DMS79 treated with DMSO at 0.1 percent for 48 hours (cell line): ENCODE measurements around the gene SOX18.
A peak's percentile ranks its signal among the peaks of the same experiment; 100 is the strongest.

Experiments used
- DNase-seq: peaks from one replicate; lab custom pipeline; 2025; lab: John Stamatoyannopoulos, UW

SOX18 gene

DNA sequence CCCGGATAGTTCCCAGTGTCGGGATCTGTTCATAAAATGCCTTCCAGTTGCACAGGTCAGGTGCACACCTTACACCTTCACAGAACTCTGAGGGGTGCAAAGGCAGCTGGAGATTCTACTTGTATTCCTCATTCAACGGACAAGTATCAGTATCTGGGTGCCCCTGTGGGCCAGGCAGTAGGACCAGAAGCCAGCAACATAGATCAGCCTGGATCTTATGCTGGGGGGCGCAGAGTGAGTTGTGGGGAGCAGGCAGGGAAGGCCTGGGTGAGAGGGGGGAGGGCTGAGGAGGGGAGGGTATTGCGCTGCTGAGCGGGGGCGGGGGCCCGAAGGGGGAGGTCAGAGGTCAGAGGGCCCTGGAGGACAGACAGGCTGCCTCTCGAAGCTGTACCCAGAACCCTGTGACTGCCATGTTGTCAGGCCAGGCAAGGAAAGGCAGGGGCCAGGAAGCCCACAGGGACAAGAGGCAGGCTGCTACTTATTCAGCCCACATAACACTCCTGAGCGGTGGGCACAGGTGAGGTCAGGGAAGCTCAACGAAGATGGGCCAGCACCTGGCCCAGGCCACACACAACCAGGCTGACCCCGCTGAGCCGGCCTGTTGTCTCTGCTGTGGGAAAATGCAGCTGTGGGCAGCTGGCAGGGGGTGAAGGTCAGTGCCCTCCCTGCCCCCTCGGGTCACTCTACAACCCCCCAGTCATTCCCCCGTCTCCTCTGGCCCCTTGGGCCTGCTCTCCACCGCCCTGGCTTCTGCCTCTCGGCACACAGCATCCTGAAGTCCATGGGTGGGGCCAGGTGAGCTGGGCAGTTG is 31.6 kb upstream of the SOX18 start:
- no peak for DNase-seq

DNA sequence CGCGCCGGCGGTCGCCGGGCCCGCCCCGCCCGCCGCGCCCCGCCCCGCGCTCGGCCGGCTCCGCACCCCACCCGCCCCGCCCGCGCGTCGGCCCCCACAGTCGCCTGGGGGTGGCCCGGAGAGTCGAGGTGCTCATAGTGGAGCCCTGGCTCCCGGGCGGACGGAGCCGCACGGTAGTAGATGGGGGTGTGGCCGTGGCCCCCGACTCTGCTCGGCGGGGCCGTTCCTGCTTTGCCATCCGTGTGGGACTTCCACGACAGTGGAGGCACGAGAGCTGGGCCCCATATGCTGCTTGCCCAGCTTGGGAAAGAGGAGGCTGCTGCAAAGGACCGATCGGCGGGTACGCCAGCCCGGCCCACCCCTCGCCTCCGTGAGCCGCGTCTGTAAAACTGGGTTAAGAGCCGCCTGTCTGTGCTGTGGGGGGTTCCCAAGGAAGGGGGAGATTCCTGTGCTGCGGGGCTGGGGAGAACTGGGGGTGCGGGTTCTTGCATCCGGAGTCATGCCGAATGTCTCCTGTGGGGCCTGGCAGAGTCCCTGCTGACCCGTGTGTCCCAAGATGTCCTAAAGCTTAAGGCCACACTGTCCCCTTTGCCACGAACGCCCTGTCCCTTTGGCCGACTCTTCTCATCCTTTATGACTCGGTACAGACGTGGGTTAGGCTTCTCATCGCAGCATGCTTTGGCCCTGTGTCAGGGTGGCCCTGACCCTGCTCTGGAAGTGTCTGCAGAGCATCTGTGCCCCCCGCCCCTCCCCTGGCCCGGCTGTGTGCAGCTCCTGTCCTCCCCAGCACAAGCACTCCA is 30.8 kb upstream of the SOX18 start, which contains the start of gene OPRL1:
OPRL1 (plus strand) TSS at position 70 of the 800 bp plus-strand sequence. CDS start 12,639 bp downstream, outside the sequence.
- DNase-seq, result no peak

DNA sequence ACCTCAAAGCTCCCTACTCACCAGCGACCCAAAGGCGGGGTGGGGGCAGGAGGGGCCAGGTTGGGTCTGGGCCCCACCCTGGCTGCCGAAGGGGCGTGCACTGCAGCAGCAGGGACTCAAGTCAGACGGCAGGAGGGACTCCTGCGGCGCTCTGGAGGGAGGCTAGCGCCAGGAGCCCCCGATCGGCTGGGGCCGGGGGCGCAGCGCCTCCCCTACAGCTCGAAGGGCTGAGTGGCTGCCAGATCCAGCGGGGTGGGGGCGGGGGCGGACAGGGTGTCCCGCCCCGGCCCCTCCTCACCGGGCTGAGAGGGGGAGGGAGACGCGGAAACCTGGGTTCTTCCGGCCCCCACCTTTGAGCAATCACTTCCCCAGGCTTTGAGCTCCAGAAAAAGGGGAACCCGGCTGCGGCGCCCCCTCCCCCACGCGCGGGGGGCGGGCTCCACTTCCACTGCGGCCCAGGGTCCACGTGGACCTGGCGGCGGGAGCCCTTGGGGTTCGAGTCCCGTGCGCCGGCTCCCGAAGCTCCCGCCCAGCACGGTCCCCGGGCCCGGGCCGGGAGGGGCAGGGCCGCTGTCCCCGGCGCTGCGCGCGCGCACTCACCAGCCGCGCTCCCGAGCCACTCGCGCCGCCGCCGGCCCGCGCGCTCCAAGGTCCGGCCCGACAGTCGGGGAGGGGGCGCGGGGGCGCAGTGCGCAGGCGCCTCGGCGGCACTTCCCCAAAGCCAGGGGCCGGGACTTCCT is 30.0 kb upstream of the SOX18 start, which contains the start of gene RGS19:
RGS19 (minus strand) TSS at position 246 of the 740 bp plus-strand sequence. CDS start 2,632 bp downstream, outside the sequence.
- peak; percentile 71 for DNase-seq

DNA sequence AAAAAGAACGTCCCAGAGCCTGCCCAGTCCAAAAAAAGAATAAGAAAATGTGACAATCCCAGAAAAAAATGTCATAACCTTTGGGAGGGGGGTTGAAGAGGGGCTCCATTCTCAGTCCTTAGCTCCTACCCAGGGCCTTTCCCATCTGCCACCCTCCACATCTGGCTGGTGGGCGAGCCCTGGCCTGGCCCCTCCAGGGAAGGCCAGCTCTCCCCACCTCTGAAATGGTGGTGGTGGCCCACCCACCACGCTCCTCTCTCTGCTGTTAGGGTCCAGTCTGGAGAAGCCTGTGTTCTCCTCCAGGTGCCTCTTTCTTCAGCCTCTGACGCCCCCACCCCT is 29.5 kb upstream of the SOX18 start:
- no peak for DNase-seq

DNA sequence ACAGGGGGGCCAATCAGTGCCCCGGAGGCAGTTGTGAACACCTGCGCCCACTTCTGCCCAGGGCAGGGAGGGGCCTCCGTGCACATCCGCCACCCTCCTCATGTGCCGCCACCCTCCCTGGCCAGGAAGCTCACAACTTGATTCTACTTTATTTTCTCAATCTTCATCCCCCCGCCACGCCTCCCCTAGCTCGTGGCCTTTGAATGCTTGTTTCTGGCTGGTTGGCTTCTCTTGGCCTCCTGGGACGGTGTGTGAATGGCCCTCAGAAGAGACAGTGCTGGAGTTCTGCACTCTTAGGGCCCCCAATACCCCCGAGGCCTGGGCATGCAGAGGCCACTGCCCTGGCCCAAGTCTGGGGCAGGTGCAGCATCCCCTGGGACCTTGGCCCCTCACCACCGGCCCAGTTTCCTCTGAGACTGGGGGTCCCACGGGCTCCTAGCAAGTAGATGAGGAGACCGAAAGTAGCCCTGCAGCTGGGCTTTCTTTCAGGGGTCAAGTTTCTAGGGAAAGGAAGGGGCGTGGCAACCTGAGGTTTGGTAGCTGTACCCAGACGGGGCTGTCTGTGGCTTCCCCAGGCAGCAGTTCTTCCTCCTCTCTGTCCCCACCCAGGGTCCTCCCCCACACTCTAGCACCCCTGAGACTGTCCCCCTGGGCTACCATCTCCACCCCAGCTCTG is 28.6 kb upstream of the SOX18 start:
- peak; percentile 88 for DNase-seq

DNA sequence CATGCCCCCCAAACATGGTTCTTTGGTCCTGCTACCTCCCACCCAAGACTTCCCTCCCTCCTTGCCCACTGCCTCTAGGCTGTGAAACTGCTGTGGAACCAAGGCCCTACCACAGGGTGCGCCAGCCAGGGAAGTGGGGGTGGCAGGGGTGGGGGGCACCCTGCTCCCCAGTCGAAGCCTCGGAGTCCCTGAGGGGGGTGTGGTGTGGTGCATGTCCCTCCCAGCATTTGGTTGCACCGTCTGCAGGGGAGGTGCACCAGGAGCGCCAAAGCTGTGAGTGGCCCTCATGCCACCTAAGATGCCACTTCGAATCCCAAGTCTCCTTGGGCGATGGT is 28.1 kb upstream of the SOX18 start:
- DNase-seq, result no peak

DNA sequence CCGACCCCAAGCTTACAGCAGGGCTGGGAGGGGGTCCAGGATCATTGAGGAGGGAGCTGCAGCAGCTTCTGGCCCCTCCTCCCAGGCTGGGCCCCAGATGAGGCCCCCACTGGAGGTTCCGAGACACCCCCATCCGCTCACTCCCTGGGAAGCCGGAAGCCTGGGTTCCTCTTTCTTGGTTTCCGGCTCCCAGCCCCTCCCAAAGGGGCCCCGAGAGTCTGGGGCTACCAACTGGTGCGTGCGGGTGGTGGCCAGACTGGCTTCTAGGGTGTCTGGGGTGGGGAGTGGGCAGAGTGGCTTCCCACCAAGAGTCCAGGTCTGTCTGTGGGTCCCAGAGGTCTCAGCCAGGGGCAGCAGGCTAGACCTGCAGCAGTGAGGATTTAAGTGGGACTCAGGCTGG is 27.7 kb upstream of the SOX18 start:
- no peak for DNase-seq

DNA sequence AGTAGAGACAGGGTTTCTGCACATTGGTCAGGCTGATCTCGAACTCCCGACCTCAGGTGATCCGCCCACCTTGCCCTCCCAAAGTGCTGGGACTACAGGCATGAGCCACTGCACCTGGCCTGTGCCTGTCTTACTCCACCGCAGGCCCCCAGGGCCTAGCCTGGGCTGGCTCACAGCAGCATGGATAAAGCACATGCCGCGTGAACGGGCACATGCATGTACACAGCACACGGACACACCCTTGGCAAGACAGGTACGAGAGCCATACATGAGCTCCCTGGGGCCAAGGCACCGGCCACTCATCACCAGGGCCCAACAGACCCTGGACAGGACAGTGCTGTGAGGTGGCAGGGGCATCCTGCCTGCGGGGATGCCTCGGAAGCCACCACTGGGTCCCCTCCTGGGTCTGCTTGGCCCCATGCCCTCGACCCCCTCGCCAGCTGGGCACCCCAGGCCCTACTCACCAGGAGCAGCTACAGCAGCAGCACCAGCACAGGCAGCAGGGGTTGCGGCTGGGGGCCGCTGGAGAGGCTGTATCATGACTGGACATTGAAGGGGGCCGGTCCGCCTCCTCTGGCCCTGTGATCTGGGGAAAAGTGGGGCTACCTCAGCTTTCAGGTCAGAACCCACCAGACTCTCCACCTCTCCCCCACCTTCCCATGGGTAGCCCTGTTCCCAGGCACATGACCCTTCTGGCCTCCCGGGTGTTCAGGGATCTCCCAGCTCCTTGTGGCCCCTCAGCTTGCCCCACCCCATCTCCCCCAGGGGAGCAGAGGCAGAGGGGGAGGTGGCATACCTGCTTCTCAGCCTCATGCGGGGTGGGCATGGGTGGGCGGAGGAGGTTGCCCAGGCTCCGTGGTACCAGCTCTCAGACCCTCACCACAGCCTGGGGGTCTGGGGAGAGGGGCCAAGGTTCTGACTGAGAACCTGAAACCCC is 26.9 kb upstream of the SOX18 start:
- DNase-seq, result no peak

DNA sequence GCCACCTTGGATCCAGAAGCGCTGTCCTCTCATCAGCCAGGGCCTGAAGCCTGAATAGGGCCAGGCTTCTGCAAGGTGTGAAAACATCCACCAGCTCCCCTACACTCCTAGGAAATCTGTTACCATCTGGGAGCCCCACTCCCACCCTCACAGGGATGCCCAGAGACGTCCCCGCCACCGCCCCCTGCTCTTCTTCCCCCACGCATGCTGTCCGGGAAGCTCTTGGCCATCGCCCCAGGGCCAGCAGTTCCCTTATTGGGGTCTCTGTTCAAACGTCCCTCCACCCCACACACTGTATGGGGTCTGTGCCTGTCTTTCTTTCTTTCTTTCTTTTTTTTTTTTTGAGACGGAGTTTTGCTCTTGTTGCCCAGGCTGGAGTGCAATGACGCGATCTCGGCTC is 26.1 kb upstream of the SOX18 start:
- no peak for DNase-seq

DNA sequence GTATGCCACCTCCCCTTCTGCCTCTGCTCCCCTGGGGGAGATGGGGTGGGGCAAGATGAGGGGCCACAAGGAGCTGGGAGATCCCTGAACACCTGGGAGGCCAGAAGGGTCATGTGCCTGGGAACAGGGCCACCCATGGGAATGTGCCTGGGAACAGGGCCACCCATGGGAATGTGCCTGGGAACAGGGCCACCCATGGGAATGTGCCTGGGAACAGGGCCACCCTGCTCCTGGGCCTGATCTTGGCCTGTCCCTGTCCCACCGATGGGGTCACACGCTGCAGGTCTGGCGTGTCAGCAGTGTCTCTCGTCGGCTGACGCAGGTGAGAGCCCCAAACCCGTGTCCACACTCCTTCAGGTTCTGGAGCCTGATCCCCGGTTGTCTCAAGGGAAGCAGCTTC is 25.5 kb upstream of the SOX18 start:
- no peak for DNase-seq

DNA sequence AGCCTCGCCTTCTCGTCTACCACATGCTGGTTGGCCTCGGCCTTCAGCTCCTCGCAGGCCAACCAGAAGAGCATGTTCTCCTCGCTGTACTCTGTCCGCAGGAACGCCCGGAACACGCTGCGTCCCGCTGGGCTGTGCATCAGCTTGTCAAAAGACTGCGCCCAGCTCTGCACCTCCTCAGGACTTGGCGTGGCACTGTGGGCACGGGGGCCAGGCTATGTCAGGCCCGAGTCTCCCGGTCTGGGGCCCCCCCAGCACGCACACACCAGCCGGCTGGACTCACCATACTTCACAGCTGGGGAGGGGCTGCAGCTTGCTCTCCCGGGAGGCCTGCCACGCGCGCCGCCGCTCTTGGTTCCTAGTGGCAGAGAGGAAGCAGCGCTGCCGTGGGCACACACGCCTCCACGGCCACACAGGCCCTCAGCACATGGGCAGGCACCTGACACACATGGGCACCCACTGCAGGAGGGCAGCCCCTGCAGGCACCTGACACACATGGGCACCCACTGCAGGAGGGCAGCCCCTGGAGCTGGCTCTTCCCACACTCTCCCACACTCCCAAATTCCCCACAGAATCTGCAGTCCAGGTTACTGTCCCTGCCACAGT is 24.8 kb upstream of the SOX18 start:
- no peak for DNase-seq

DNA sequence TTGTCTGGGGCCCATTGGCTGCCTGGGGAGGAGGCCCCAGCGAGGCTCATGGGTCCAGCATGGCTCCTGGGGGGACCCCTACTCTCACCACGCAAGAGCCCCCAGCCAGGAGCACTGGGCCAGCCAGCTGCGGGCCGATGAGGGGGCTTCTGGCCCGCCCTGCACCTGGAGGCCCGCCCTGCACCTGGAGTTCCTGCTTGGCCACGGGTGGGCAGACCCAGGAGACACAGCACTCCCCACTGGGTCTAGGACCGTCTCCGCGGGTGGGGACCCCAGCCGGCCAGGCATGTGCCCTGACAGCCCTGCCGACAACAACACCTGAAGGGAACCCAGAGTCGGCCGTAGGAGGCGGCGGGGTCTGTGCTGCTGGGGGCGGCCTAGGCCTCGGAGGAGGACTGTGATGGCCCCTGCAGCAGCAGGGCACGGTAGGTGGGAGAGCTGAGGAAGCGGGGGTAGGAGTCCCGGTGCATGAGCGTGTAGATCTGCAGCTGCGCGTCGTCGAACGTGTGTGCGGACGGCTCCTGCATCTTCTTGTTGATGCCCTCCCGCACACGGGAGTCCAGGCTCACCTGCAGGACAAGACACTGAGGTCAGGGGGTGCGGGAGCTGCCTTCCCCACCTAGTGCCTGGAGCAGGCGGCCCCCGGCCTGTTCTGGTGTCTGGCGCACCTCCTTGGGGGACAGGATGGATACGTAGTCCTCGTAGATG is 24.2 kb upstream of the SOX18 start:
- DNase-seq, result no peak

DNA sequence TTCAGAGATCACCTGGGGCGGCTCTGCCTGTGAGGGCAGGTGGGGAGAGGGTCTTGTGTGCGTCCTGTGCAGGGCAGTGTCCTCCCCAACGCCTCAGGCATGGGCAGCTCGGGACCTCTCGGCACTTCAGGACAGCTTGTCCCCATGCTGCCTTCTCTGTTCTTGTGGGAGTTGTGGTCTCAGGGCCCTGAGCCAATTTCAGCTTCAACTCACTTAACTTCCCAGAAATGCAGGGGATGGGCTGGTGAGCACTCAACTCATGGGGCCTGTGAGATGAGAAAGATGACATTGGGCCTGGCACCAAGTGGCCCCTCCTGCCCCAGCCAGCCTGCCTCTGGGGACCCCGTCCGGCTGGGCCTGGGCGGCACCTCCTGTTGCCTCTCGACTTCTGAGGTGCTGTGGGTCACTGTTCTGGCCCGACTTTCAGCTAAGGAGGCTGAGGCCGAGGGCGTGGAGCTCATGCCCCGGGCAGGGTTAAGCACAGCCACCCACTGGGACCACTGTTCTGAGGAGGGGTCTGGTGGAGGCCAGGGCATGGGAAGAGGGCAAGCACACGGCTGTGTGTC is 23.1 kb upstream of the SOX18 start:
- no peak for DNase-seq

DNA sequence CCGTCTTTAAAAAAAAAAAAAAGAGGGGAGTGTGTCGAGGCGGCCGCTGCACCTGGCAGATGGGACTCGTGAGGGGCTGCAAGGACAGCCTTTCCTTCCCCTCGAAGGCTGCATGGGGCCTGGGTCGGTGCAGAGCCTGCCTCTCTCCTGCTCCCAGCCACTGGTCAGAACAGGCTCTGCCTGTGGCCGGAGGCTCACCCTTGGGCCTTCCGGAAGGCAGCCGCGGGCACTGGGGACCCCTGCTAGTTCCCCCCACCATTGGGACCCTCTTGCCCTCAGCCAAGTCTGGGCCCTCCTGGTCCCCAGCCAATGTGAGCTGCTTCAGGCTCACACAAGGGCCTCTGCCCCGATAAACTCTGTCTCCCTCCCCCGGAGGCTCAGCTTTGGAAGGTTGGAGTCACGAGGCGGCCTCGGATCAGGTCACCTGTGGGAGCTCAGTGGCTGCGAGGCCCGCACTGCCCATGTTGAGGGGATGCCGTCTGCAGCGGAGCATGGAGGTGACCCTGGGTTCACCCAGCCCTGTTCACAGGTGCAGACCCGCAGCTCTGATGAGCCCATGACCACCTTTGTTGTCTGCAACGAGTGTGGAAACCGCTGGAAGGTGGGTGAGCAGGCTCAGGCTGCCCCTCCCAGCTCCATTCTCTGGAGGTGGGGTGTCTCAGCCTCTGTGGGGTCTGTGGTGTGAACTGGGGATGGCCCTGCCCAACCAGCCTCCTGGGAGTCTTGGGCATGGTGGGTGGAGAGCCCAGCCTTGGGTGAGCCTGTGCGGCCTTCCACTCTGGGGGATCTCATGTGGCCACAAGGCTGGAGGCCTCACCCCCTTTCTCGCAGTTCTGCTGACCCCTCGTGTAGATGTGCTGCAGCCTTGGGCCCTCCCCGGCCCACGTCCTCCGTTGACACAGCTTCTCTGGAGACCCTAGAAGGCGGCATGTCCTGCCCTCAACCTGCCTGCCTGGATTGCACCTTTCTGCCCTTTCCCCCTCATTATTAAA is 22.2 kb upstream of the SOX18 start:
- DNase-seq, result no peak

DNA sequence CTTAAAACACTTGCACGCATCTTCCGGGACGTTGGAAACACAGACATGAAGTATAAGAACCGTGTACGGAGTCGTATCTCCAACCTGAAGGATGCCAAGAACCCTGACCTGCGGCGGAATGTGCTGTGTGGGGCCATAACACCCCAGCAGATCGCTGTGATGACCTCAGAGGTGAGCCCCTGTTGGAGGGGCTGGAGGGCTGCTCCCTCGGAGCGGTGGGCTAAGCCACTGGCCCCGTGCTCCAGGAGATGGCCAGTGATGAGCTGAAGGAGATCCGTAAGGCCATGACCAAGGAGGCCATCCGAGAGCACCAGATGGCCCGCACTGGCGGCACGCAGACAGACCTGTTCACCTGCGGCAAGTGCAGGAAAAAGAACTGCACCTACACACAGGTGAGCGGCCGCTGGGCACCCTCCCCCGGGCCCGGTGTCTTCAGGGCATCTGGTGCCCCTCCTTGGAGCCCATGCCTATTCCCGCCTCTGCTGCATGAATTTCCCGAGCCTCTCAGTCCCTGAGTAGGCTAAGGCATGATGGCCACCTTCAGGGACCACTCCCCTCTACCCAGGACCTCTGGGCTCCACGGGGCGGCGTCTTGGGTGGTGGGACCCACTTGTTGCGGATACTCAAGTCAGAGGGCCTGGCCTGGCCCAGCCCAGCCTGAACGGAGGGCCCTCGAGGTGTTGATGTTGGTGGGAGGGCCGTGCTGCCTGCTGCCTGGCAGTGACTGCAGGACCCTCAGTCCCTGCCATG is 21.0 kb upstream of the SOX18 start:
- DNase-seq, result no peak

DNA sequence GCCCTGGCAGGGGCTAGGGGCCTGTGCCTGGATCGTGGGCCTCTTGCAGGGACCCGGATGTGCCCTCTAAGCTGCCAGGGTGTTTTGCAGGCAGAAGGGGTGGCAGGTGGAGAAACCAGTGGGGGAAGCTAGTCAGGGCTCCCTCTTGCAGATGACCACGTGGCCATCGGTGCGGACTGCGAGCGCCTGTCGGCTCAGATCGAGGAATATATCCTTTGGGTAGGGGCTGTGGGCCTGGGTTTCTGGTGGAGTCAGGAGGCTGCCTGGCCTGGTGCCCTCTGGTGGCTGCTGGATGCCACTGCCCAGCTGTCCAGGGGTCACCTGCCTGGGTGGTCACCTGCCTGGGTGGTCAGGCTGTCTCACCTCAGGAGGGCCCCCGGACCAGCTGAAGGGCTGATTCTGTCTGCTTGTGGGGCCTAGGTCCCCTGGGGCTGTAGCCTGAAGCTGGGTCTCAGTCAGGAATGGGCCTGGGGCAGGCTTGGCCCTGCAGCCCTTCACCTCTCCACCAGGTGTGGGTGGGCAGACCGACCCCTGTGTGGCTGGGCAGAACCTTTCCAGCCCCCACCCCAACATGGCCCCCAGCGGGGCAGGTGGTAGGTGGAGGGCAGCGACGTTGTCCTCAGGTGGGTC is 20.3 kb upstream of the SOX18 start:
- DNase-seq, result no peak

DNA sequence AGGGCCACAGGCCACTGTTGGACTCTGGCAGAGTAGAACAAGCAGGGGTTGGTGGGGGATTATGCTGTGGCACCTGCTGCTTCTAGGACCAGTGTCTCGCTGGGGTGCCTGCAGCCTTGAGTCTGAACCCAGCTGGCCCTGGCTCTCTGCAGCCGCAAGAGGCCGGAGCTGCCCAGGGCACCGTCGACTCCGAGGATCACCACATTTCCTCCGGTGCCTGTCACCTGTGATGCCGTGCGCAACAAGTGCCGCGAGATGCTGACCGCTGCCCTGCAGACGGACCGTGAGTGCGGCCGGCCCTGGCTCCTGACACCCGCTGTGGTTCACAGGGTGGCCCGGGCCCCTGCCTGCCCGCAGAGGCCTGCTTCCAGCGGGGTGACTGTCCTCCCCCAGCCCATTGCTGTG is 19.8 kb upstream of the SOX18 start:
- DNase-seq, result no peak
